ENCODE measurements around the gene GDPD3.
"Not testable (repeated sequence)": the region's sequence is repeated elsewhere in the genome, so short reads cannot be mapped to it uniquely, and the experiment has no call there.

GDPD3 gene

DNA sequence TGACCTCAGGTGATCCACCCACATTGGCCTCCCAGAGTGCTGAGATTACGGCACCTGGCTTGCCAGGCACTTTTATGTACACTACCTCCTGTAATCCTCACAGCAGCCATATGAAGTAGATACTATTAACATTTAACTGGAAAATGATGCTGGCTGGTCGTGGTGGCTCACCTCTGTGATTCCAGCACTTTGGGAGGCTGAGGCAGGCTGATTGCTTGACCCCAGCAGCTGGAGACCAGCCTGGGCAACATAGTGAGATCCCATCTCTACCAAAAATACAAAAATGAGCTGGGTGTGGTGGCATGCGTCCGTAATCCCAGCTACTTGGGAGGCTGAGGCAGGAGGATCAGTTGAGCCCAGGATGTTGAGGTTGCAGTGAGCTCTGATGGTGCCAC lies 11.6 kb upstream of the GDPD3 start:
- DNase-seq (ENCODE audit: low read depth, low spot score), result no peak

DNA sequence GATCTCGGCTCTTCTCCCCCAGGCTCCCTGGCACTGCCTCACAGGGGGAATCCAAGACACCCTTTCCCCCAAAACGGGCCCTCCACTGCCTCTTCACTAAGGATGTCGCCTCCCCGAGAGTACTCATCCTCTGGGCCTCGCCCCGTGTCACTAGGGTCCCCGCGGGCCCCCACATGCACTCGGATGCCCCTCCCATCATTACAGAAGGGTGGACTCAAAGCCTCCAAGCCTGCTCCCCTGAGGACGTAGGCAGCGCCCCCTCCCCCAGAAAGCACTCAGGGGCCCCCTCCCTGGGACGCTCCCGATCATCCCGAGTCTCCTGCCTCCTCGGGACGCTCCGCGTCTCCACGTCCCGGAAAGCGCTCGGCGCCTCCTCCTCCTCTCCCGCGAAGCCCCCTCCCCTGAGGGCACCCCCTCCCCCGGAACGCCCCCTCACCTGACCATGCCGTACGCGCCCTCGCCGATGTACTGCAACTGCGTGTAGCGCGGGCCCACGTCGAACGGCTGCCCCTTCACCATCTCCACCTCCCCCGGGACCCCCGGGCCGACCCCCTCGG lies 9.3 kb upstream of the GDPD3 start:
- DNase-seq (ENCODE audit: low read depth, low spot score), result no peak

DNA sequence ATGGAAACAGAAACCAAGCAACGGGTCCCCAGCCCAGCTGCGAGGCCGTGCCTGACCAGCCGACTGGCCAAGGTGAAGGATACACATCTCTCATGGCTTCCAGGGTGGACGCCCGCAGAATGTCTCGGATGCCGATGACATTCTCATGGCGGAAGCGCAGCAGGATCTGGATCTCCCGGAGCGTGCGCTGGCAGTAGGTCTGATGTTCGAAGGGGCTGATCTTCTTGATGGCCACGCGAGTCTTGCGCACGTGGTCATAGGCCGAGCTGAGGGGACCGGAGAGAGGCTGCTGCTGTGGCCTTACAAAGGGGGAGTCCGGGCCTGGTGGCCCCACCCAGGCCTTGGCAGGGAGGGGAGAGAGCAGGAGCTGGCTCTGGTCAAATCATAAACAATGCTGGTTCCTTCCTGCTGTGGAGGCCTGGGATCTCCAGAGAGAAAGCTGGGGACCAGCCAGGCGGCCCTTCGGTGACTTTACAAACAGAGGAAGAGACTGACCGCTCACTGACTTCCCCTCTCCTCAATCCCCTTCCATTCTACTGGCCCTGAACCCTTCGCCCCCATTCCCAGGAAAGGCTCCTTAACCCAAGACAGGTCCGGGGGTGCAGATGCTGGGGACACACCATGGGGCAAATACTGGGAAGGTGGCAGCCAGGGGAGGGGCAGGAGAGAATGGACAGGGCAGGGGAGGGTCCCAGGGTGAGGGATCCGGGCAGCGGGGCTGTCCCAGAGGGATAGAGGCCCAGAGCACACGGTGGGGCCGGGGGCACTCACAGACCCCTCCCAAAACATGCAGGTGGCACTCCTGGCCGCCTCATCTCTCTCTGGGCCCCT lies 8.6 kb upstream of the GDPD3 start:
- DNase-seq (ENCODE audit: low read depth, low spot score), result no peak

DNA sequence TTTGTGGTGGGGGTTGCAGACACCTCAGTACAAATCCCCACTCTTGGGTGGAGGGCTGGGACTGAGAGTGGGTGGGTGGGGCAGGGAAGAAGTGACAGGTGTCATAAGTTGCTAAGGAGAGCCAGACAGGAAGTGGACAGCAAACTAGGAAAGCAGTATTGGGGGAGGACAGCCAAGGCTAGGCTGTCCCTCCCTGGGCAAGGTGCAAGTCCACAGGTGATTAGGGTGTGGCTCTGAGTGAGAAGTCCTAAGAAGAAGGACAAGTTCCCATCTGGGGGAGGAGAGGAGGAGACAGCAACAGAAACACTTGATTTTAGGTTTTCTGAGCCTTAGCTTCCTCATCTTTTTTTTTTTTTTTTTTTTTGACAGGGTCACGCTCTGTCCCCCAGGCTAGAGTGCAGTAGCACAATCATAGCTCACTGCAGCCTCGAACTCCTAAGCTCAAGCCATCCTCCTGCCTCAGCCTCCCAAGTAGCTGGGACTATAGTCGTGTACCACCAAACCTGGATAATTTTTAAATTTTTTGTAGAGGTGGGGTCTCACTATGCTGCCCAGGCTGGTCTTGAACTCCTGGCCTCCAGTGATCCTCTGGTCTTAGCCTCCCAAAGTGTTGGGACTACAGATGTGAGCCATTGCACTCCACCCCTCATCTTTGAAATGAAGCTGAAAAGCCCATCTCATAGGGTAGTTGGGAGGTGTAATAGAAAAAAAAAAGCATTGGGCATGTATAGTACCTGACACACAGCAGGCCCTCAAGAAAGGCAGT lies 7.2 kb upstream of the GDPD3 start:
- DNase-seq (ENCODE audit: low read depth, low spot score), result no peak

DNA sequence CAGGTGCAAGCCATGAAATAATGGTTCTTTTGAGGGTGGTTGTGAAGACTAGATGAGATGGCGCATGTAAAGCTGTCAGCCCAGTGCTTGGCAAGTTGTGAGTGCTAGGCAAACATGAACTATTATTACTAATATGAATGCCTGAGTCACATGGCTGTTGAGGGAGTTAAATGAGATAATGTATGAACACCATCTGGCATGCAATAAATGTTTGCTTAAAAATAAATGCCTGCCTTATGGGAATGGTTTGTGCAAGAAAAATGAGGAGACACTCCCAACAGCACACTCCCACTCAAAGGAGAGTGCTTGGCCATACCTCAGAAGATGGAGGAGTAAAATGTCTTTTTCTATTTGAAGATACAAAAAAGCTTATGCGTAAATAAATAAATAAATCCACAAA lies 6.1 kb upstream of the GDPD3 start:
- no peak for DNase-seq (ENCODE audit: low read depth, low spot score)

DNA sequence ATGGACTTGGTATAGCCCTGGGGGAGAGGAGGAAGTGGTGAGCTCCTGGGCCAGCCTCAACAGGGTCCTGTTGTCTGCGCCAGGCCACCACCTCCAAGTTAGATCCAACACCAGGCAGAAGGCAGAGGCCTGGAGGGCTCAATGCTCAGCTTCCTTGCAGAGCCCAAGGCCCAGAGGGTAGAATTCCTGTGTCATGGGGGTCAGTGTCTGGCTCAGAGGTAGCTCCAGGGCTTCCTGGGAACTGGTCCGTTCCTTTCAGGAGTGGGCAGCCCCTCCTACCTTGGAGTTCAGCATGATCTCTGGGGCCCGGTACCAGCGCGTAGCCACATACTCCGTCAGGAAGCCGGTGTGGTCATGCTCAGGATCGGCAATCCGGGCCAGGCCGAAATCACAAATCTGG lies 4.4 kb upstream of the GDPD3 start:
- peak; percentile 41 for DNase-seq (ENCODE audit: low read depth, low spot score)

DNA sequence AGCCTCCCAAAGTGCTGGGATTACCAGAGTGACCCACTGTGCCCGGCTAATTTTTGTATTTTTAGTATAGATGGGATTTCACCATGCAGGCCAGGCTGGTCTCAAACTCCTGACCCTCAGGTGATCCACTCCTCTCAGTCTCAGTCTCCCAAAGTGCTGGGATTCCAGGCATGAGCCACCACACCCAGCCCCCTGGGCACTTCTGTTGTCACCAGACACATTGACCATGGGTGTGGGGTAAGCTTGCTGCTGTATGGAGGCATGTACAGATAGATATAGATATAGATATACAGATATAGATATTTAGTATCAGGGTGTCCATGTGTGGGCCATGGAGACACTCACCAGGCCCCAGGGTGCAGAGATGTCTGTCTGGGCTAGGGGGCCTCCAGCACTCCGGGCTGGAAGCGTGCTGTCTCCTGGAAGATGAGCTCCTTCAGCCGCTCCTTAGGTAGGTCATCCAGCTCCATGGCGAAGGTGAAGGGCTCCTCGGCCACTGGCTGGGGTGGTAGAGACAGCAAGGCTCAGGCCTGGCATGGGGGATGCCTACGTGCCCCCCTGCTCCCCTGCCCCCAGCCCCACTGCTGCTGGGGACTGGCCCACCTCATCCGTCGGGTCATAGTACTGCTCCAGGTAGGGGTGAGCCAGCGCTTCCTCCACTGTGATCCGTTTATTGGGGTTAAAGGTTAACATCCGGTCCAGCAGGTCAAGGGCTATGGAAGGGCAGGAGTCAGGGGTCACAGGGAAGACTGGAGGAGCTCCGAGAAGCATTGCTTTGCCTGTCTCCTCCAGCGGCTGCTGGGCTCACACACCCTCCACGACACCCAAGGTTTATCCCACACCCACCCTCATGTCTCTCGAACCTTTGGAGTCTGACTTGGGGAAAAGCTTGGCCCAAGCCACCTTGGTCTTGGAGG lies 3.2 kb upstream of the GDPD3 start:
- no peak for DNase-seq (ENCODE audit: low read depth, low spot score)

DNA sequence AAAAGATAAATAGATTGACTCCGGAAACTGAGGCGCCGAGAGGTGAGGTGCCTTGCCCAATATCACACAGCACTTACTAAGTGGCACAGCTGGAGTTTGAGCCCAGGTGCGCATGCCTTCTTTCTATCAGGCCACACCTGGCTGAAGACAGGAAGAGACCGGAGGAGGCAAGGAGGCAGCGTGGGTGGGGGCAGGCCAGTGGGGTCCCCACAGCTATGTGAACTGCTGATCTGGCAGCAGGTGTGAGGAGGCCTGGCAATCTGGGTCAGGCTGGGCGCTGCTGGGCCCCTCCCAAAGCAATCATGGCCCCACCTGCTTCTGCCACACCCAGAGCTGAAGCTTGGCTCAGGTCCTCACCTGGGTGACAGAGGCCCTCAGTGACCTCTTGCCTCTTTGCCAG lies 1.9 kb upstream of the GDPD3 start:
- no peak for DNase-seq (ENCODE audit: low read depth, low spot score)

DNA sequence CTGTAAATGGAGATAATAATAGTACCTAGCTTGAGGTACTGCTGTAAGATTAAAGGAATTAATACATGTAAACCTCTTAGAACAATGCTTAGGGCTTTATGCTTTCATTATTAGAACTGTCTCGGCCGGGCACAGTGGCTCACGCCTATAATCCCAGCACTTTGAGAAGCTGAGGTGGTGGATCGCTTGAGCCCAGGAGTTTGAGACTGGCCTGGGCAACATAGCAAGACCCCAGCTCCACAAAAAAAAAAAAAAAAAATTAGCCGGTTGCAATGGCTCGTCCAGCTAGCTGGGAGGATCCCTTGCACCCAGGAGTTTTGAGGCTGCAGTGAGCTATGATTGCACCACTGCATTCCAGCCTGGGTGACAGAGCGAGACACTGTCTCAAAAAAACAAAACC lies 1.5 kb upstream of the GDPD3 start:
- DNase-seq (ENCODE audit: low read depth, low spot score), result not testable (repeated sequence)

DNA sequence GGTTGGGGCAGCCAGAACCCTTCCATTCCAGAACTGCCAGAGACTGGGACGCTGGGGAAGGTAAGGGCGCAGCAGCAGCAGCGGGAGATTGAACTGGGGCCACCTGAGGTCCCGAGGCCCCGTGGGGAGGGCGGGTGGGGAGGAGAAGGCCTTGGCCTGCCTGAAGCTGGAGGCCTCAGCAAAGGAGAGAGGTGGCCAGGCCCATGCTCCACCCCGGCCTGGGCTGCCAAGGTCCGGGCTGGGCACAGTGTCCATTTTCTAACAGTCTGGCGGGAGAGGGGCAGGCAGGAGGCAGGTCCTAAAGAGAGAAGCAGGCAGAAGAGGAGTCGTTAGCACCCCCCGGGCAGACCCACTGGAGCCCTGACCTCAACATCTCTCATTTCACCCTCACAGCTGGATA lies 1.1 kb upstream of the GDPD3 start:
- no peak for DNase-seq (ENCODE audit: low read depth, low spot score)

DNA sequence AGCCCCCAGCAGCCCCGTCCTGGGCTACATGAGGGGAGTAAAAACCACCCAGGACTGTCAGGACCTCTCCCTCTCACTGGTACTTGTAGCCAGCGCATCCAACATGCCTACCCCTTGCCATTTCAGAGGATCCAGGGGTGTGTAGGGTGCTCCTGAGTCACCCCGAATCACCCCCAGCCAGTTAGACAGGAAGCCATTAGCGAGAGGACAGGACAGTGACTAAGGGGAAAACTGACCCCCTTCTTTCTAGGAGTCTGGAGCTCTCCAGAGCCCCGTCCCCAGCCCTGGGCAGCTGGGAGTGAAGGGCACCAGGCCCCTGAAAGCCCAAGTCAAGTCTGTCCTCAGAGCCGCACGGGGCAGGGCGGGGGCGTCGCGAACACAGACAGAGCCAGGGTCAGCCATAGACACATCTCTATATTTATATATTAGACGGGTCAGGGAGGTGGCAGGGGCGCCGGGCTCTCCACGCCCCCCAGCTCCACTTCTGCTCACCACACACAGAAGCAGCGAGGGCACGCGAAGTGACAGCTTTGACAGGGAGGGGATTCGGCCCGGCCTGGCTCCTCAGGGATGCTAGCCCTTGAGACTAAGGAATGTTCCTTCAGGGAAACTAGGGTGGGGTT lies 485 bp upstream of the GDPD3 start:
- no peak for DNase-seq (ENCODE audit: low read depth, low spot score)

DNA sequence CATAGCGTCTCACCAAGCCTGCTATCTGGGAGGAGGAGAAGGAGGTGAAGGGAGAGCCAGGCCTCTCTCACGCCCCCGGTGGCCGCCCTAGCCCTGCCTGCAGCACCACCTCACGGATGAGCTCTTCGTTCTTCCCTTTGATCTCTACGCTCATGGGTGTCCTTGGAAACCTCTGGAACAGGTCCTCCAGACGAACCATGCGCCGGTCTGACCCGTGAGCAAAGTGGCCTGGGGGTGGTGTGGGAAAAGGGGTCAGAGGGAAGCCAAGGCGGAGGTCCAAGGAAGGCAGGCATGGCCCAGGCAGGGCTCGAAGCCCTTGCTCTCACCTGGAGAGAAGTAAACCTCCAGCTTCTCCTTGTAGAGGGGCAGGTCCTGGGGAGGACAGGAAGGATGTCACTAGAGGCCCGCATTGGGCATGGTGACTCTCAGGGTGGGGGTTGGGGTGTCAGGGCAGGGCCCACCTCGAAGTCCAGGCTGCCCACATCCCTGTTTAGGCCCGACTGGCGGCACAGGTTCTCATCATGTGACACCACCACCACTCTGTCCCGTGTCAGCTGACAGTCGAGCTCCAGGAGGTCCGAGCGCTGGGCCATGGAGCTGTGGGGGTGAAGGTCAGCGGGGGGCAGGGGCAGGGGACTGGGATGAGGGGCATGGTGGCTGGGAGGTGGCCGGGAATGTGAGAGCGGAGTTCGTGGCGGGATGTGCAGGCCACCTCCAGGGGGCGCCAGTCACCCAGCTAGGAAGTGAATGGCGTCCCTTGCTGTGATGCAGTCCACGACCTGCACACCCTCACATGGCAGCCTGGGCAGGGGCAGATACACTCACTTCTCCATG lies 923 bp downstream of the GDPD3 start:
- DNase-seq (ENCODE audit: low read depth, low spot score), result peak; percentile 85

DNA sequence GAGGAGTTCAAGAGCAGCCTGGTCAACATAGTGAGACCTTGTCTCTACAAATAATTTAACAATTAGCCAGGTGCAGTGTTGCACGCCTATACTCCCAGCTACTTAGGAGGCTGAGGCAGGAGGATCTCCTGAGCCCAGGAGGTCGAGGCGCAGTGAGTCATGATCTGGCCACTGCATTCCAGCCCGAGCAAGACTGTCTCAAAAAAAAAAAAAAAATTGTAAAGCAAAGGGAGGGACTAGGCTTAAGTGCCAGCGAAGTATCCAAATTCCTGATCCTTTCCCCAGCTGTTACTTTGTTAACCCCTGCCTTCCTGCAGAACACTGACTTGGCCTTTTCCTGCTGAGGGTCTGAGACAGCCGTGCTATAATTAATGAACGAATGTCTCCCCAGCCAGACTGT lies 2.7 kb downstream of the GDPD3 start:
- DNase-seq (ENCODE audit: low read depth, low spot score), result no peak

DNA sequence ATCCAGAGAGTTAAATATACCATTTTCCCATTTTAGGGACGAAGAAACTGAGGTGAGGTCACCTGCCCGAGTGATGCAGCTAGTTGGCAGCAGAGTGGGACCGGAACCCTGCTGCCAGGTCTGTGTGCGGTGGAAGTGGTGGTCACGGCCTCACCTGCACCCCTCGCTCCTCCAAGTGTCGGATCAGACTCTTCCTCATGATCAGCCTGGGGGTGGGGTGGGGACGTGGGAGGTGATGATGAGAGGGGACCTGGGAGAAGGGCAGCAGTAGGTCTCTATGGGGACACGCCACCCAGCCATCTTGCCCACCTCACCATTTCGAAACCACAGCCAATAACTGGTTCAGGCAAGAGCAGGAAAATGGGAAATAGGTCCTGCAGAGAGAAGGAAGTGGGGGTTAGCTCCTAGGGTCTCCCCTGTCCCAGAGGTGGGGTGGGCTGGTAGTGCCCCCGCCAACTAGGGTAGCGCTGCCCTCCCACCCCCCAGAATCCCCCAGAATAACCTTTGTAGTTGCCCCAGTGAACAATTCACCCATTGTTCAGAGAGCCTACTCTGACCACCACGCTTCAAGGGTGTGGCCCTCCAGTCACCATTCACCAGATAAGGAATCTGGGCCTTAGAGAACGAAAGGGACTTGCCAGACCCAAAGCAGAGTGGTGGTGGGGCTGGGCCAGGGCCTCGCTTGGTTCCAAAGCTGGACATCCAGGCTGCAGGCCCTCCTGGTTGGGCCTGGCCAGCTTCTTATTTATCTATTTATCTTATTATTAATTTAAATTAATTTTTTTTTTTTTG lies 5.1 kb downstream of the GDPD3 start:
- no peak for DNase-seq (ENCODE audit: low read depth, low spot score)

DNA sequence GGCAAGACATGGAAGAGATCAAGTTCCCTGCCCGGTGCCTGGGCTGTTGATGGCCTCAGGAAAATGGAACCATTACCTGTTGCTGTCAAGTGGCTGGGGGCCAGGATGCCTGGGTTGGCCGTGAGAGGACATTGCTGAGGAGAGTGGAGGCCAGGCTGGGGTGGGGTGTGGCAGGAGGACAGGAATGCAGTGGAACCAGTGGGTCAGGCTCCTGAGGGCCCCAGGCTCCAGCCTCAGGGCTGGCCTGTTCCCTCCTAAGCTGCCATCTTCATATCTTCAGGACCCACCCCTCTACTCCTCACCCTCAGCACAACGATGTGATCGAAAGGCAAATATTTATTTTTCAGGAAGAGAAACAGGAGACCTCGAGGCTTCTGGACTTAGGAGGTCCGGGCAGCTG lies 8.8 kb downstream of the GDPD3 start:
- peak; percentile 88 for DNase-seq (ENCODE audit: low read depth, low spot score)

DNA sequence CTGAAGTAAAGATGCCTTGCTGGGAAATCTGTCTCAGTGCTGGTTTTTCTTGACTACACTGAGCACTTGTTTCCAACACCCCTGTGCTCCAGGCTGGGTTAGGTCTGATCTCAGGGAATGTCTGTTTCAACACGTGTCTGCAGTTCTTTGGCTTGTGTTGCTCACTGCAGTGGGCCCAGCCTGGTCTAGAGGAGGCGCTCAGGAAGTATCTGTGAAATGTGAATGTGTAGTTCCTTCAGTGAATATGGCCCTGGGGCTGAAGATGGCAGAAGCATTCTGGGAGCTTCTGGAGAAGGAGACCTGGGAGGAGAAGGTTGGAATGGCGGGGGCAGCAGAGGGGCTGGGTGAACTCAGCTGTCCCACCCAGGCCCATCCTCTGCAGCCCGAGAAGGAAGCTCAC lies 9.2 kb downstream of the GDPD3 start:
- peak; percentile 57 for DNase-seq (ENCODE audit: low read depth, low spot score)

DNA sequence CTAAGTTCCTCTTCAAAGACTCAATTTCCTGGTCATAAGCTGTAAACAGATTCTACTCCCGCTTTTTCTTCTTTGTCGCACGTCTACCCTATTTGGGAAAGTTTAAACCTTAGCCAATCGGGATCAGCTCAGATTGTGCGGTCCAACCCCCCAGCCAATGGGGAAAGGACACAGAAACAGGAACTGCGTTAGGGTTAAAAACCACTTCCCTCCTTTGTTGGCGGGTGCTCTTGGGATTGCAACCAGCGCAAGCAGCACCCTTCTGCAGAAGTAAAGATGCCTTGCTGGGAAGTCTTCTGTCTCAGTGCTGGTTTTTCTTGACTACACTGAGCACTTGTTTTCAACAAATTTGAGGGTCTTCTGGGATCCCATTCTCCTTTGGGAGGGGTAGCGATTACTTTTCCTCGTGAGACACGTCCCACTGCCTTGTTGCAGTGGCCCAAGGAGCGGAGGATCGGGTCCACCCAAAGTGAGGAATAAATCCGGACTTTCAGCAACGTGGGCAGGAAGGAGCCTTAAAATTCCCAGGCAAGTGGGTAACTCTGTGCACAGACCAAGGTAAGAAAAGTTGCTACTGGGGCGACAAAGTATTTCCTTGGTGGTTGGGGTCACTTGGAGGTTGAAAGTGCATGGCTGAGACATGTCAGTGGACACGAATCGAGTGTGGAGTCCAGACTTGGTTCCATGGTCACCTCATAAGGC lies 16.3 kb downstream of the GDPD3 start:
- no peak for DNase-seq (ENCODE audit: low read depth, low spot score)

DNA sequence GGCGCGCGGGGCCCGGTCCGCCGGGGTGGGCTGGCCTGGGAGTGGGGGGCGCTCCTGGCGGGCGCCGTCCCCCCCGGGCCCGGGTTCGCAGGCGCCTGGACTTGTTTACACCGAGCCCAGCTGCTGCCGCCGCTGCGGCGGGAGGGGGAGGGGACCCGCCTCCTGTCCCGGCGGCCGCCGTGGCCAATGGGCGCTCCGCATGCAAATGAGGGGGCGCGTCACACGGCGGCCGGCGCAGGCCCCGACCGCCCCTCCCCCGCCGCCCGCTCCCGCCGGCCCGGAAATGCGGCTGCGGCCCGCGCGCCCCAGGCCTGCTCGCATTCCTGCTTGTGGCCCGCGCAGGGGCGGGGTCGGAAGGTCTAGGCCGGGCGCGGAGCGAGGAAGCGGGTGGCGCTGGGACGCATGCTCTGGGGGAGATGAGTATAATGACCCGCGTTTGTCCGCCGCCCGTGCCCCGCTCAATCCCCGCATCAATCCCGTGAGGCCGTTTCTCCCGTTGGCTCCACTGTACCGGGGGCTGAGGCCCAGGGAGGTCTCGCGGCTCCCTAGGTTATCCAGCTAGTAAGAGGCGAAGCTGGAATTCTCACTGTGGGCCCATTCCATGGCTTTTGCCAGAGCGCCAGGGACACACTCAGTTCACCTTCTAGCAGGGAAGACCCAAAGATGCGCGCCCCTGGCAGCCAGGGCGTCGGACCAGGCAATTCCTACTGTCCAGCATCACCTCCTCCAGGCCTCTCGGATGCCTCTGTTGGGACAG lies 17.1 kb downstream of the GDPD3 start, which contains the start of gene YPEL3:
Gene YPEL3 (minus strand): TSS at position 109 of the 757 bp plus-strand sequence. CDS start 731 bp downstream, outside the sequence.
- peak; percentile 88 for DNase-seq (ENCODE audit: low read depth, low spot score)
